Liver (tissue), 3 donors: ENCODE data around the gene SMYD3.

Source experiments
- FOXA1 ChIP-seq: IDR thresholded peaks from 2 replicates; pipeline ENCODE4 v1.6.1; 2016; ENCODE audit warnings: antibody characterized with exemption
- JUND ChIP-seq, 2 donors: IDR thresholded peaks; 2 replicates each; pipeline ENCODE4 v1.6.1; 2016; ENCODE audit warnings: antibody characterized with exemption in 2 of 2
- SP1 ChIP-seq: IDR thresholded peaks from 2 replicates; pipeline ENCODE4 v1.6.1; 2018; ENCODE audit warnings: antibody characterized with exemption, mild to moderate bottlenecking
- TAF1 ChIP-seq: conservative IDR thresholded peaks from 2 replicates; pipeline ENCODE4 v1.6.1; 2016; ENCODE audit warnings: antibody characterized with exemption, mild to moderate bottlenecking
- TF ChIP-seq, protein P1 (sequence below): fragments of 150-350 bp; IDR thresholded peaks from 2 replicates; pipeline ENCODE4 v1.5.1; 2017; ENCODE audit warnings: improper control_type of control experiment, low read depth, low read length; ENCODE audit not compliant: missing input control
- TF ChIP-seq, protein P2 (sequence below): IDR thresholded peaks from 2 replicates; pipeline ENCODE4 v1.6.1; 2016; ENCODE audit warnings: antibody characterized with exemption, mild to moderate bottlenecking
- donor health status: healthy.
- donor health status: healthy.

DNA sequence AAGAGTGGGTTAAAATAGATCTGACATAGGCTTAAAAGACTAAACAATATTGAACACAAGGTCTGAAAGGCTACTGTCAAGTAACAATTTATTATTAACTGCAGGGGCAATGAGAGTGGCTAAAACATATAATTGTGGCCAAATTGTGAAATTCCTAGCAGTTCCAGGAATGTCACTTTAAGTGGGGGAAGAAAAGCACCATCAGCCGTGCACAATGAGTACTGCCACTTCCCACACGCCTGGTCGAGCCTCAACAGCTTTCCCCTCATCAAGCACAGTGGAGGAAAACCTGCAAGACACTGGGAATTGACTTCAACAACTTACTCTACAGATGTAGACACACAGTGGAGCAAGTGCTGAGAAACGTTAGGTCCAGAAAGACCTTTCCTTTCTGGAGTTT, 42.6 kb upstream of the SMYD3 start:
- TF ChIP-seq, protein P1, sequence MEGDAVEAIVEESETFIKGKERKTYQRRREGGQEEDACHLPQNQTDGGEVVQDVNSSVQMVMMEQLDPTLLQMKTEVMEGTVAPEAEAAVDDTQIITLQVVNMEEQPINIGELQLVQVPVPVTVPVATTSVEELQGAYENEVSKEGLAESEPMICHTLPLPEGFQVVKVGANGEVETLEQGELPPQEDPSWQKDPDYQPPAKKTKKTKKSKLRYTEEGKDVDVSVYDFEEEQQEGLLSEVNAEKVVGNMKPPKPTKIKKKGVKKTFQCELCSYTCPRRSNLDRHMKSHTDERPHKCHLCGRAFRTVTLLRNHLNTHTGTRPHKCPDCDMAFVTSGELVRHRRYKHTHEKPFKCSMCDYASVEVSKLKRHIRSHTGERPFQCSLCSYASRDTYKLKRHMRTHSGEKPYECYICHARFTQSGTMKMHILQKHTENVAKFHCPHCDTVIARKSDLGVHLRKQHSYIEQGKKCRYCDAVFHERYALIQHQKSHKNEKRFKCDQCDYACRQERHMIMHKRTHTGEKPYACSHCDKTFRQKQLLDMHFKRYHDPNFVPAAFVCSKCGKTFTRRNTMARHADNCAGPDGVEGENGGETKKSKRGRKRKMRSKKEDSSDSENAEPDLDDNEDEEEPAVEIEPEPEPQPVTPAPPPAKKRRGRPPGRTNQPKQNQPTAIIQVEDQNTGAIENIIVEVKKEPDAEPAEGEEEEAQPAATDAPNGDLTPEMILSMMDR: no peak
- no peak for TF ChIP-seq JUND (IDR thresholded peaks at IDR 0.05)
- TF ChIP-seq FOXA1: no peak
- peak; percentile 17 for TF ChIP-seq TAF1
- TF ChIP-seq, protein P2, sequence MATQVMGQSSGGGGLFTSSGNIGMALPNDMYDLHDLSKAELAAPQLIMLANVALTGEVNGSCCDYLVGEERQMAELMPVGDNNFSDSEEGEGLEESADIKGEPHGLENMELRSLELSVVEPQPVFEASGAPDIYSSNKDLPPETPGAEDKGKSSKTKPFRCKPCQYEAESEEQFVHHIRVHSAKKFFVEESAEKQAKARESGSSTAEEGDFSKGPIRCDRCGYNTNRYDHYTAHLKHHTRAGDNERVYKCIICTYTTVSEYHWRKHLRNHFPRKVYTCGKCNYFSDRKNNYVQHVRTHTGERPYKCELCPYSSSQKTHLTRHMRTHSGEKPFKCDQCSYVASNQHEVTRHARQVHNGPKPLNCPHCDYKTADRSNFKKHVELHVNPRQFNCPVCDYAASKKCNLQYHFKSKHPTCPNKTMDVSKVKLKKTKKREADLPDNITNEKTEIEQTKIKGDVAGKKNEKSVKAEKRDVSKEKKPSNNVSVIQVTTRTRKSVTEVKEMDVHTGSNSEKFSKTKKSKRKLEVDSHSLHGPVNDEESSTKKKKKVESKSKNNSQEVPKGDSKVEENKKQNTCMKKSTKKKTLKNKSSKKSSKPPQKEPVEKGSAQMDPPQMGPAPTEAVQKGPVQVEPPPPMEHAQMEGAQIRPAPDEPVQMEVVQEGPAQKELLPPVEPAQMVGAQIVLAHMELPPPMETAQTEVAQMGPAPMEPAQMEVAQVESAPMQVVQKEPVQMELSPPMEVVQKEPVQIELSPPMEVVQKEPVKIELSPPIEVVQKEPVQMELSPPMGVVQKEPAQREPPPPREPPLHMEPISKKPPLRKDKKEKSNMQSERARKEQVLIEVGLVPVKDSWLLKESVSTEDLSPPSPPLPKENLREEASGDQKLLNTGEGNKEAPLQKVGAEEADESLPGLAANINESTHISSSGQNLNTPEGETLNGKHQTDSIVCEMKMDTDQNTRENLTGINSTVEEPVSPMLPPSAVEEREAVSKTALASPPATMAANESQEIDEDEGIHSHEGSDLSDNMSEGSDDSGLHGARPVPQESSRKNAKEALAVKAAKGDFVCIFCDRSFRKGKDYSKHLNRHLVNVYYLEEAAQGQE: no peak
- peak; percentile 41 for TF ChIP-seq SP1
